ENCODE measurements around the gene RNF145.

DNA sequence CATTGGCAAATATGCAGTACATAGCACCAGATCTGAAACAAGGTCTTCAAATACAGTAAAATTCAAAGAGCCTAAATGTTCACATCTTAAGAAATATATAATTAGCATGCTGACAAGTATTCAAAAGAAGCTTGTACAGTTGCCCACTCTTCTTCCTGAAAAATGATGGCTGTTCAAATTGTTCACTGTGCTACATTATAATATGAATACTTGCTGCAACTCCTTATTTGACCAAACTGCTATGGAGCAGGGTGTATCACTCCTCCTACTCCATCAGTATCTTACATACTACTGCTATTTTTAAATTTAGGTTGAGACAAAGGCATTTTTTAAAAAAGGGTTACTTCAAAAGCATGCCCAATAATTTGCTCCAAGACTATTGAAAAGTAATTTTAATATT is 39.3 kb downstream of the RNF145 start:
- TF ChIP-seq, protein P1, sequence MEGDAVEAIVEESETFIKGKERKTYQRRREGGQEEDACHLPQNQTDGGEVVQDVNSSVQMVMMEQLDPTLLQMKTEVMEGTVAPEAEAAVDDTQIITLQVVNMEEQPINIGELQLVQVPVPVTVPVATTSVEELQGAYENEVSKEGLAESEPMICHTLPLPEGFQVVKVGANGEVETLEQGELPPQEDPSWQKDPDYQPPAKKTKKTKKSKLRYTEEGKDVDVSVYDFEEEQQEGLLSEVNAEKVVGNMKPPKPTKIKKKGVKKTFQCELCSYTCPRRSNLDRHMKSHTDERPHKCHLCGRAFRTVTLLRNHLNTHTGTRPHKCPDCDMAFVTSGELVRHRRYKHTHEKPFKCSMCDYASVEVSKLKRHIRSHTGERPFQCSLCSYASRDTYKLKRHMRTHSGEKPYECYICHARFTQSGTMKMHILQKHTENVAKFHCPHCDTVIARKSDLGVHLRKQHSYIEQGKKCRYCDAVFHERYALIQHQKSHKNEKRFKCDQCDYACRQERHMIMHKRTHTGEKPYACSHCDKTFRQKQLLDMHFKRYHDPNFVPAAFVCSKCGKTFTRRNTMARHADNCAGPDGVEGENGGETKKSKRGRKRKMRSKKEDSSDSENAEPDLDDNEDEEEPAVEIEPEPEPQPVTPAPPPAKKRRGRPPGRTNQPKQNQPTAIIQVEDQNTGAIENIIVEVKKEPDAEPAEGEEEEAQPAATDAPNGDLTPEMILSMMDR (IDR thresholded peaks at IDR 0.05), result no peak
- TF ChIP-seq POLR2A (IDR thresholded peaks at IDR 0.05), result no peak

Measured in uterus (tissue), 2 donors.